Measurements from ENCODE around the gene ZDHHC14.

Gene ZDHHC14

DNA sequence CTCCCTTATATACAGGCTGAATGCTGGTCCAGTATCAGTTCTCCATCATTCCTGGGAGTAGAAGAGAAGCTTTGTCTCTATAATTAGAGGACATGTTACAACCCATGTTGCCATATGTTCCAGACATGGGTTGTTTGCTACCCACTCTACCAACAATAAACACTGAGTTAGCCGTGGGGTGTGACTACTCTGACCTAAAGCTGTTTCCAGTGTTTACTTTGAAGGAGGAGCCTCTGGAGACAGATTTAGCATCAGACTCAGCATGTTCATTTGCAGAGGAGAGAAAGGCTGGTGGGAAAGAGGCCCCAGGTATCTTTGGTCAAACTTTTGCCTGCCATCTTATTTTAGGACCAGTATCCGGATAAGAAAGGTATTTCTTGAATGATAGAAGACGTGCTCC lies 284.2 kb downstream of the ZDHHC14 start:
- DNase-seq (ENCODE audit: low read depth, low spot score), result no peak

DNA sequence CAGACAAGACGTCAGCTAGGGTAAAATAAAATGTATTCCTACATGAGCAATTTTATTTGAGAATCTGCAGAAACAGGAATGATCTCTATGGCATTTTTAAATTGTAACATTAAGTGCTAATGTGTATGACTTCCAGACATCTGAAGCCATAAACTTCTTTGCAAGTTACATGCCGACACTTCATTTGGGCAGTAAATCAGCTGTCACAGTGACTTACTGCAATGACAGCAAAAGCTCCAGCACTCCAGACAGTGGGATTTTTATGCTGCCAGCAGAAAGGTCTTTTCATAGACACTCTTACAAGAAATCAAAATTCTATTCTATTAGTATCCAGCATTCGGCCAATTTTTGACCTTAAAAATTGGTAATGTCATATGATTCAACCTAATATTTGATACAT lies 285.7 kb downstream of the ZDHHC14 start:
- DNase-seq (ENCODE audit: low read depth, low spot score), result no peak

DNA sequence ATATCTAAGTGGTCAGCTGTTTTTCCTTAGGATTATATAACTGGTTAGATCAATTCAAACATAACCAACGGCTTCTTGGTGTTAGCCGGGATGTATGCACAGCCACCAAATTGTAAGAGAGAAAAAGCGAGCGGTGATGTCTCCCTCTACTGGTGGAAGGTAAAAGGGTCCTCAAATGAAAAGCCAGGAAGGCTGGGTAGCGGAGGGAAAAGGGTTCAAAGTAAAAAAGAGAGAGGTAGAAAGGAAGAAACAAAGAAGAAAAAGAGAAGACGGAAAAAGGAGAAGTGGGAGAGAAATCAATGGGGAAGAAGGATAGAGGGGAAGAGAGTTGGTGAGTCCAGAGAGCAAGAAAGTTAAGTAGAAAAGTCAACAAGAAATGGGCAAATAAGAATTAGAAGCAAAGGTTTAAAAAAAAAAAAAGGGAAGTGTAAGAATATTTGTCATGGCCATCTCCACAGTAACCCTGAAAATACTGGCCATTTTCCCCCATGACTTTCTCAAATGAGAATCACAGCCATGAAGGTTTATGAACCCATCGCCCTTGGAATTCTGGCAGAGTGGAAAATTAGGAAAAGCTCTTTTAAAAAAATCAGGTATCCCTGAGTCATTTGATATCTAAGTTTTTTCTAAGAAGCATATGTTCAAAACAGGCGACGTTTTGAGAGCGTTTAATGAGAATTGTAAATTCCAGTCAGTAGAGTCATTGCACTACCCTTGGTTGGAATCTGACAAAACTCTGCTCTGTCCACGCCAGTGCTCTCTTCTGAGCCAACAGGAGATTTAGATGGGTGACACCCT lies 286.4 kb downstream of the ZDHHC14 start:
- DNase-seq (ENCODE audit: low read depth, low spot score), result peak; percentile 28

DNA sequence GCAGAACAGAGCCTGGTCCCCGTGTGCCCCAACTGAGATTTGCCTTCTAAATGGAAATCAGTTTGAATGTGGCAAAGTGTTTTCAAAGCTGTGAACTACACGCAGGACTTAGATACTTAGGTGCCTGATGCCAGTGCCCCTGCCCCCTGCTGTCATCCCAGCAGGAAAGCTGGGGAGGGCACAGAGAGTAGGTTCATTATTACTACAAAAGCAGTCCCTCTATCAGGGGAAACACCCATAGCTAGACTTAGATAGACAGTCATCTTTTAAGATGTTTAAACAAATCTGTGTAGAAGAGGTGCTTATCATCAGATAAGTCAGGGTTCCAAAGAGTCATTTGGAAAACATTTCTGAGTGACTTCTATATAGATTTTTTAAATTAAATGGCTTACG lies 287.0 kb downstream of the ZDHHC14 start:
- no peak for DNase-seq (ENCODE audit: low read depth, low spot score)

DNA sequence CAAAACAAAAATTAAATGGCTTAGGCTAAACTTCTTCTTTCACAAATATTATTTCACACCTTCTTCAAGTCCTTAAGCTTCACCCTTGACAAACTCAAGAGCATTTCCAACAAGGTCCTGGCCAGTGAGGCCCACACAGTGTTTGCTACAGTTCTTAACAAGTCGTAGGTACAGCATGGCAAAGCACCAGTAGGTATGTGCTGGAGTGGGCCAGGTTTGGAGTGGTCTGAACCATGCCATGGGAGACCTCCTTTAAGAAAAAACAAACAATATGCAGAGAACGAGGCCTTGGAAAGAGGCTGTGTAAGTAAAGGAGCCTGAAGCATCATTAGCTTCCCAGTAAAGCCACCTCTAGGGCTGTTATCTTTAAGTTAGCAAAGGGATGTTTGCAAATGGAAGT lies 287.7 kb downstream of the ZDHHC14 start:
- no peak for DNase-seq (ENCODE audit: low read depth, low spot score)

DNA sequence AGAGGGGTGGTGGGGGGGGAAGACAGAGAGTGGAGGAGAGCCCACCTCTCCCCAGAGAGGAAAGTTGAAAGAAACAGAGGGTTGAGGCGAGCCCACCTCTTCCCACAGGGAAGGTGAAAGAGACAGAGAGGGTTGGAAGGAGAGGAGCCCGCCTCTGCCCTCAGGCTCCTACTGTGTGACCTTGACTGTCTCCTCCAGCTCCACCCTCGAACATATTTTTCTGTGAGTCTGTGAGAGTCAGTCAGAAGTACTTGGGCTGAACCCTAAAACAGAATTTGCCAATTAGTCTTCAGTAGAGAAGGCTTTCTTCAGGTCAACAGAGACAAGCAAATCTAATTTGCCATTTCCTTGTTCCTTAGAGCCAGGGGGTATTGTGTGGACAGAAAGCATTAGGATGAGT lies 288.3 kb downstream of the ZDHHC14 start:
- no peak for DNase-seq (ENCODE audit: low read depth, low spot score)

DNA sequence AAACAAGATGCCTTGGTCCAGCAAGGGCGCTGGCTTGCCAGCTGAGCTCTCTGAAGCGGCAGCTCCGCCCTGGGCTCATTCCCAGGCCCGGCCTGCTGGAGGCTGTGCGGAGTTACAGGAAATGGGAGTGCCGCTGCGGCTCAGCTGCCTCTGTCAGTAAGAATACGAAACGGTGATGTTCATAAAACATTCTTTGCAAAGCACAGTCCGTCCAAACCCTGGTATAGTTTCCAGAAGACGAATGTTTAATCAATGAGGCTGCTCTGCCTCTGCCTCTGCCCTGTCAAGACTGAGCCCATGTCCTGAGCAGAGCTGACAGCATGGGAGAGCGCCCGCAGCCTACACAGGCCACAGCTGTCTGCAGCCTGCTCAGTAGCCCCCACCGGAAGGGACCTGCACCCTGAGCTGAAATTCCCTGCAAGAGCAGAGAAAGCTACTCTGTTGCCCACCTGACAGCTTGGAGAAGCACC lies 288.8 kb downstream of the ZDHHC14 start:
- DNase-seq (ENCODE audit: low read depth, low spot score), result no peak

DNA sequence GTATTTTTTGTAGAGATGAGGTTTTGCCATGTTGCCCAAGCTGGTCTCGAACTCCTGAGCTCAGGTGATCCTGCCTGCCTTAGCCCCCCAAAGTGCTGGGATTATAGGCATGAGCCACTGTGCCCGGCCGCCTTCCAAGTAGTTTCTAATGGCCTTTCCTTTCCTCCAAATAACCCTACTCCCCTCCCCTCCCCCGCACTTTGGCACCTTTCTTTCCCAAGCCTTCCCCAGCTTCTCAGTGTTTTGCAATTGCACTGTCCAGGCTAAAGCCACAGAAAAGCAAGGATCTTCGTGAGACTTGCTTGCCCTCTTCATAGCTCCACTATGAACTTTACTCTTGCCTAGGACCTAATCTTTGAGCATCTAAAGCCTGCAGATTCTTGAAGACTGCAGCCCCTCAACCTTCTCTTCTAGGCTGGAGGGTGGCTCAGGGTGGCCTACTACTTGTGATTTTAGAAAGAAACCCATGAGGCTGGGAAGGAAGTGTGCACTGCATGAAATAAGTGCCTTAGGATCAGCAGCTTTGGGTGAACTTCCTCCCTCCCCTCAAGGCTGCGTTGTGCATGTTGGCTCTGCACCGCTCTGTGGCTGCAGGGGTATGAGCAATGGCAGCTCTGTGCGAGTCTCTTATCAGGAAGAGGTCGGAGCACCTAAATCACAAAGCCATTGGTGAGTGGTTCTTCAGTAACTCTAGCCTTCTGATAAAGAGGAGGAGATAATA lies 289.6 kb downstream of the ZDHHC14 start:
- DNase-seq (ENCODE audit: low read depth, low spot score), result no peak

DNA sequence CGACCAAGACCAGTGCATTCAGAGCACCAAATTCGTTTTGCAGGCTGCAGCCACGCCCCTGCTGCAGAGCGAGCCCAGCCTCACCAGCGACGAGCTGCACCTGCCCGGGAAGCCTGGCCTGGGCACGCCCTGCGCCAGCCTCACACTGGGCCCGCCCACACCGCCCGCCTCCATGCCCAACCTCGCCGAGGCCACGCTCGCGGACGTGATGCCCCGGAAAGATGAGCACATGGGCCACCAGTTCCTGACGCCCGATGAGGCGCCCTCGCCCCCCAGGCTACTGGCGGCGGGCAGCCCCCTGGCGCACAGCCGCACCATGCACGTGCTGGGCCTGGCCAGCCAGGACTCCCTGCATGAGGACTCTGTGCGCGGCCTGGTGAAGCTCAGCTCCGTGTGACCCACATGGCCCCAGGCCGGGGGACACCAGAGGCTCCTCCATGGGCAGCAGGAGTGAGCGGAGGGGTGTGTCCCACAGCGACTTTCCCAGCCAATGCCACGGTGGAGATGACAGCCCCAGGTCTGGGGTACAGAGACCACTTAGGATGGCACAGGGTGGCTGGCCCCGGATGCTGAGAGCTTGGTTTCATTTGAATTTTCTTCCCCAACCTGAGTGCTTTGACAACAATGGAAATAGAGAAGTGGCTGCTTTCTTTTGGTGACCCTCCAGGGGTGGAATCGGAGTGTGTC lies 291.9 kb downstream of the ZDHHC14 start:
- DNase-seq (ENCODE audit: low read depth, low spot score), result no peak

DNA sequence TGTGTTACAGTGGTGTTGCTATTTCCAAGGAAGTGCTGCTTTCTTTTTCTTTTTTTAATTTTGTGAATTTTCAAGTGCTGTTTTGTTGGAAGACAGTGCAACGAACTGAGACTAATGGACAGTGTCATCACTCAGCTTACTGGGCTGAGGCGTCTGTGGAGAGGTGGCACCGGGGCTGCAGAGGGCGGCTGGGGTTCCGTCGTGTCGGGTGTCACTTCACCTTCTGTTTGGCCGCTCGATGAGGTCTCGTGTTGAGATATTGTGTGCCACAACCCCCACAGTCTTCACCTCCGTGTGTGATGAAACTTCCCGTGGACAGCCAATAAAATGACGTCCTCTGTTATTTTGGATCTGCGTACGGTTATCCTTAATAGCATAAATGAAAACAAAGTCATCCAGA lies 292.6 kb downstream of the ZDHHC14 start:
- DNase-seq (ENCODE audit: low read depth, low spot score), result no peak

DNA sequence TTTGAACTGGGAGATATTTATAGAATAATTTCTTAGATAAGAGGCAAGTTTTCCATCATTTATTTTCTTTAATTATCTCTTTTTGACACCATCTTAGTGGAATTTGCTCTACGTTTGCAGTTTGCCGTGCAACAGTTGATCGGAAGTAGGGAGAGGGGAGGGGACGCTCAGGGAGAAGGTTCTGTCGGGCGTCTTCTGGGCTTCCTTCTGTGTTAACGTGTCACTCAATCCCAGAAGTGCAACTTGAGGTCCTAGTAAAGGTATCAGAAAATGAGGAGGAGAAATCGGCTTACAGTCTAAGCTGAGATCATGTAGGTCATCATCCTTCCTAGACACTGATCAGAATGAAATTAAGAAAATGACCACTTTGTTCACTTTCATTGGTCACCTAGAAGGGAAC lies 293.1 kb downstream of the ZDHHC14 start:
- no peak for DNase-seq (ENCODE audit: low read depth, low spot score)

DNA sequence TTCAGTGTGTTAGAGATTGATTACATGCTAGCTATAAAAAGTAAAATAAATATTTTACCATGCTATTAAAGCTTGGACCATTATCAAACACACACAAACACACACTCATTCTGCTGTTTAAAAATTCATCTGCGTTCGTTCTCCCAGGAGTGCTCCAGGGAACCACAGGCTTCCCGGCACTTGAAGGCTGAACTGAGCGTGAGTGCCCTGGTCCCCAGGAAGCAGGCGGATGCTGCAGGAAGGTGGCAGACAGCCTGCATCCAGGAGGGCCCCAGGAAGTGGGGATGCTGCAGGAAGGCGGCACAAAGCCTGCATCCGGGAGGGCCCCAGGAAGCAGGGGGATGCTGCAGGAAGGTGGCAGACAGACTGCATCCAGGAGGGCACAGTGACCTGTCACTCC lies 294.8 kb downstream of the ZDHHC14 start:
- no peak for DNase-seq (ENCODE audit: low read depth, low spot score)

DNA sequence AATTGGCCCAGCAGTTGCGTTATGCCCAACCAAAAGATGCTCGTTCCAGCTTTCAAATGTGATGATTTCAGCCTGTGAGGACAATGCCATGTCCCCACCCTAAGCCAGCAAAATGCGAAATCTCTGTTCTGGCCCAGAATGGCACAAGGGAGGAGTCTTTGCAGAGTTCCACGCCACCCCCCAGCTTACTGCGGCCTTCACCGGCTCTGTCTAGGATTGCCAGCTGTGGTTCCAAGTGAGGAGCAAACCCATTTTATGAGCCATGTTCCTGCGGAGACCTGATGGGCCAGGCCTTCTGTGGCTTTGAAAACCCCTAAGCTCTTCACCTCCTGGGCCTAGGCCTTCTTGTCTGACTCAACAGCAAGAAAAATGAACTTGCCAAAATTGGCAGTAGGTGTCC lies 295.3 kb downstream of the ZDHHC14 start:
- DNase-seq (ENCODE audit: low read depth, low spot score), result no peak

DNA sequence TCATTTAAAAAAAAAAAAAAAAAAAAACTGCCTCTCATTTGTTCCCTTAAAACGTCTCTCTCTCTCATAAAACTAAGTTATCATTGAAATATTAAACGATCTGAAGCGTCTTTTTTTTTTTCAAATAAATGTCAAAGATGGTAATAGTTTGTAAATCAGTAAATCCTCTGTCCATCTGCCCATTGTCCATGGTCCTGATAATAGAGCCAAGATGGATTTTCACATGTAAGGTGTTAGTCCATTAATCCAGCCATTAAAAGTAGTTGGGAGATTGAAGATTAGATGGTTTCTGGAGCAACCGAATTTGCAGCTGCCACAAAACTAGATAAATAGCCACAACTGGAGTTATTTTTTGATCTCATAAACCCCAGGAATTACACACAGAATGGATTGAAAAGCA lies 296.2 kb downstream of the ZDHHC14 start:
- DNase-seq (ENCODE audit: low read depth, low spot score), result no peak

DNA sequence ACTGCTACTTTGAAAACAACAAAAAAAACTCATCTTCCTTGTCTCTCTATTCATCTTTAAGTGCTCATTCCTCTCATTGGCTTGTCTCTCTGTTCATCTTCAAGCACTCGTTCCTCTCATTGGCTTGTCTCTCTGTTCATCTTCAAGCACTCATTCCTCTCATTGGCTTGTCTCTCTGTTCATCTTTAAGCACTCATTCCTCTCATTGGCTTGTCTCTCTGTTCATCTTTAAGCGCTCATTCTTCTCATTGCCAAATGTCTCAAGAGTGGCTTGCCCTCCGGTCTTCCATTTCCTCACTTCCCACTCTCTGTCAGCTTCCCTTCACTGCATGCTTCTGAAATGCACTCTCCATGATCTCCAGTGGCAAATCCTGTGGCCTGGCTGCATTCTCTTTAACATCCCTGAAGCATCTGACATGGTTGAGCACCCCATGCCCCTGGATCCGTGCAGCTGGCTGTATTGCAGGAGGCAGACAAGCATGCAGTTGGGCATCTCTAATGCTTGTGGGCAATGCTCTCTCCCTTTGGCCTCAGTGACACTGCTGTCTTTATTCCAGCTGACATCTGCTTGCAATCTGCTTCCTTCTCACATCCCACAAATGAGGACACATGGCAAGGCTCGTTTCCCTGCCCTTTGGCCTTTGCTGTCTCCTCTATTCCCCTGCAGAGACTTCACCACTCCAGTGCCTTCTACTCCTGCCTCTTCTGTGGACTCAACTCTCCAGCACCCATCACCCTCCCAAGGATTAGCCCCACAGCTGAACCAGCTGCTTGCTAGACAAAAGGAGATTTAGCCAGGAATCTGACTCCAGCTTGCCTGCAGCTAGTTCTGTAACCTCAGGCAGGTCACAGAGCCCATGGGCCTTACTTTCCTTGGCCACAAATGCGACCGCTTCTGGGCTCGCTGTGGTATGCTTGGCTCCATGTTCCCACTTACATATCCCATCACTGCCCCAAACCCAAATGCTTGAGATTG lies 298.9 kb downstream of the ZDHHC14 start:
- no peak for DNase-seq (ENCODE audit: low read depth, low spot score)

DNA sequence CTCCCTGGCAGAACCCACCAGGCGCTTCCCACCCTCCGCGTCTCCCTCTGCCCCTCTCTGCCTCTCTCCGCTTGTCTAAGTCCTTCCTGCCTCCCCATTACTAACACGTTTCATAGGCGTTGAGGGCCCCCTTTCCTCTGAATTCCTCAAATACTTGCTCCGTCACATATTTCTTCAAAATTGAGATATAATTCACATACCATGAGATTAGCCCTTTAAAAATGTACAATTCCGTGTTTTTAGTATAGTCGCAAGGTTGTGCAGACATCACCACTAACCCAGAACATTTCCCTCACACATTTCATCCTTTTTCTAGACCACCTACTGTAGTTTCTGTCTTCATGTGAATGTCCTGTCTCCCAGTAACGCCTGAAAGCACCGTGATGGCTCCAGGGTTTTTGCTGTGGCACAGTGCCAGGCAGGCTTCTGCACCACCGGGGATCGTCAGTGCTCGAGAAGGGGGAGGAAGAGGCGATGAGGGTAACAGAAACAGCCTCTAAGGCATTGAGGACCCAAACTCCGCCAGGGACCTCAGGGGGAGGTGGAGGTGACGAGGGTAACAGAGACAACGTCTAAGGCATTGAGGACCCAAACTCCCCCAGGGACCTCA lies 300.2 kb downstream of the ZDHHC14 start:
- DNase-seq (ENCODE audit: low read depth, low spot score), result no peak

DNA sequence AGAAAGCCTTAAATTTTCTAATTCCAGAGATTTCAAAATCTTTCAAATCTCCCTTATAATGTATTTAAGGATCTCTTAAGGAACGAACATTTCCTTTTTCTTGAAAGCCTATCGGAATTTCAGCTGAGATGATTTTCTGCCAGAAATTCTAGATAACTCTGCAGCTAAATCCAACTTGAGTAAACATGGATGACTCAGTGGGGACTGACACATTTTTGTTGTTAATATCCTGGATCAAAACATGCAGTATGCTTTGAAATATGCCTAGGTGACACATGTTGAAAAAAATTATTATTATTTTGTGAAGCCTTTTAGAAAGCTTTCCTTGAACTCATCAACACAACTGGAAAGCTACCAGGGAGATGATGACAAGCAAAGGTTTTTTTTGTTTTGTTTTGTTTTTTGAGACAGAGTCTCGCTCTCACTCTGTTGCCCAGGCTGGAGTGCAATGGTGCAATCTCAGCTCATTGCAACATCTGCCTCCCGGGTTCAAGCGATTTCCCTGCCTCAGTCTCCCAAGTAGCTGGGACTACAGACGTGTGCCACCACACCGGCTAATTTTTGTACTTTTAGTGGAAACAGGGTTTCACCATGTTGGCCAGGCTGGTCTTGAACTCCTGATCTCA lies 302.0 kb downstream of the ZDHHC14 start:
- no peak for DNase-seq (ENCODE audit: low read depth, low spot score)

DNA sequence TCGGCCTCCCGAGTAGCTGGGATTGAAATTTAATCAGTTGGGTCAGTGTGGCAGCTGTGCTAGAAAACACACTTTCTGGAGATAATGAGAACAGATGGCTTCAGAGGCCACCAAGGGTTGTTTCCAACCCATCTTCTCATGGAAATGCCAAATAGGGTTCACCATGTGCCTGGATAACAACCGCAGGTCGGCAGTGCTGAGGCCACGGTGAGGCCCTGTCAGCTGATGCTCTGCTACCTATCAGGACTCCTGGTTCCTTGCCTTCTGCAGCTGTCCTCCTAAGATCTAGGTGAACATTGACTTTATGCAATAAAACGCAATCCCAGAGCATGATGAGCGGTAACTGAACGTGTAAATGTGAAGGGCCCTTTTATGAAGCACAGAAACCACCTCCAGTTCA lies 302.7 kb downstream of the ZDHHC14 start:
- no peak for DNase-seq (ENCODE audit: low read depth, low spot score)

DNA sequence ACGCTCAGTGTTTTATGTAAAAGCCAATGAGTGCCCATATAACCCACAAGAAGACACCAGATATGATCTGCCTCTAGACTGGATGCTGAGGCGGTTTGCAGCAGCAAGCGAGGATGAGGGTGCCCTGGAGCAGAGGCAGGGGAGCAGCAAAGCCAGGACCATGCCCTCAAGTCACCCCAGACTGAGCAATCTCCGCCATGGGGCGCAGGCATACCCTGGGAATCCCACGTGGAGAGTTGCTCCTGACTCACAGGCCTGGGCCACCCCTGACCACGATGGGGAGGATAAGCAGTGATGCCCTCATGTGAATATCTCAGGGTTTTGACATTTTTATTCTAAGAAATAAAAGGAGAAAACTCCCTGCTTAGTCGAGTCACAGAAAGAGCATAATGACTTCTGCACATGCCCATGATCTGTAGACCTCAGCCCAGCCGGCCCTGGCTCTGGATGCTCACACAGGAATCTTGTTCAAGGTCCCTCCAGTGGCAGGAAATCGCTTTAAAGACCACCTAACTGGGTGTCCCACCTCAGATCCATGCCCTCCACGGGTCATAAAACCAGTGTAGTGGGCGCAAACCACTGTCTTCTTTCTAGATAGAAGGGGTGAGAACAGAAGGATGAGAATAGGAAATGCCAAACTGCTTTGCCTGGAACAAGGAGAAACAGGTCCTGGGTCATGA lies 303.8 kb downstream of the ZDHHC14 start:
- no peak for DNase-seq (ENCODE audit: low read depth, low spot score)

Measured in activated naive CD8-positive, alpha-beta T cell treated with anti-CD3 and anti-CD28 coated beads, Interleukin-2, amount 50 U/mL, for 16 hours (primary cell).